Measurements from ENCODE around the gene FAM50B. TPM values are rescaled to one million over a fixed set of nuclear protein-coding genes. Genes with fewer than 3 reads are reported as not detected.

FAM50B gene
- total RNA-seq, 1 donor from 2014 or later = 7.2 TPM

- no peak for DNase-seq (ENCODE audit: low read depth)
Measured at GRCh38 chr6:3893487-3893886, 44.3 kb downstream of the FAM50B start.

- DNase-seq (ENCODE audit: low read depth) = no peak
Measured at GRCh38 chr6:3893917-3894316, 44.7 kb downstream of the FAM50B start.

- DNase-seq (ENCODE audit: low read depth) = no peak
Measured at GRCh38 chr6:3894590-3895311, 45.6 kb downstream of the FAM50B start.

GRCh38 chr6:3895312-3895653, 46.1 kb downstream of the FAM50B start:
- no peak for DNase-seq (ENCODE audit: low read depth)

- DNase-seq (ENCODE audit: low read depth) = no peak
Measured at GRCh38 chr6:3895805-3896204, 46.6 kb downstream of the FAM50B start.

GRCh38 chr6:3898265-3898994, 49.3 kb downstream of the FAM50B start:
- DNase-seq (ENCODE audit: low read depth) = no peak

GRCh38 chr6:3899061-3899460, 49.9 kb downstream of the FAM50B start:
- no peak for DNase-seq (ENCODE audit: low read depth)

- DNase-seq (ENCODE audit: low read depth) = no peak
Measured at GRCh38 chr6:3899970-3900439, 50.8 kb downstream of the FAM50B start.

Other genes starting within 250 kb of the FAM50B start
- 42.2 and 69.7 TPM in 2 replicates for gene PXDC1, start 97.7 kb upstream of the FAM50B start, total RNA-seq
- gene FAM217A, start 229.8 kb downstream of the FAM50B start, total RNA-seq = not detected in 2 replicates

All from myocyte (in vitro differentiated cells).